CD4-positive, alpha-beta T cell treated with Interferon gamma for 1 hour (primary cell): ENCODE results near the gene CFAP97D2.
"Not testable (repeated sequence)": the region's sequence is repeated elsewhere in the genome, so short reads cannot be mapped to it uniquely, and the experiment has no call there.

ENCODE experiments used
- DNase-seq: peaks from one replicate; pipeline ENCODE4 v3.0.0-alpha.2; 2020

The CFAP97D2 gene

DNA sequence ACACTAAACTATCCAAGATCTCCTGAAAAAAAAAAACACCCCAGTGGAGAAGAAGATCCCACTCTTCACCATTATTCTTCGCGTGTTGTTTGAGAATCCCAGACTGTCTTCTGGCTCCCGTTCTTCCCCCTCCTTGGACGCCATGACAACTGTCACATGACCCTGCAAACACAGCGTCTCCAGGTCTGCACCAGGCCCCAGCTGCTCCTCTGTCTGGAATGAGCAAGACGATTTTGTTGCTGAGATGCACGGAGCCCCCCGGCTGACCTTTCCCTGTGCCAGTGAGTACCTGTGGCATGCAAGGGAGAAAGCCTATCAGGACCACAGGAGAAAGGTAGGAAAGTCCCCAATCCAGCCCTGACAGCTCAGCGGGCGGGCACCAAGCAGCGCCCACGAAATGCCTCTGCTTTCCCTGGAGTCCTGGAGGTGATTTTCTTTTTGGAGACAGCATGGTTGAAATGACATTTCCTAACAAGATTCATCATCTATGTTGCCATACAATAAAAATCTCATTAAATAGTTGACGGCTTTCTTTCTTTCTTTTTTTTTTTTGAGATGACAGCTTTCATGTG lies at the start of gene CFAP97D2:
CFAP97D2 (plus strand) TSS at position 171 of the 572 bp plus-strand sequence; CDS start at position 245, 74 bp downstream.
- DNase-seq: no peak

DNA sequence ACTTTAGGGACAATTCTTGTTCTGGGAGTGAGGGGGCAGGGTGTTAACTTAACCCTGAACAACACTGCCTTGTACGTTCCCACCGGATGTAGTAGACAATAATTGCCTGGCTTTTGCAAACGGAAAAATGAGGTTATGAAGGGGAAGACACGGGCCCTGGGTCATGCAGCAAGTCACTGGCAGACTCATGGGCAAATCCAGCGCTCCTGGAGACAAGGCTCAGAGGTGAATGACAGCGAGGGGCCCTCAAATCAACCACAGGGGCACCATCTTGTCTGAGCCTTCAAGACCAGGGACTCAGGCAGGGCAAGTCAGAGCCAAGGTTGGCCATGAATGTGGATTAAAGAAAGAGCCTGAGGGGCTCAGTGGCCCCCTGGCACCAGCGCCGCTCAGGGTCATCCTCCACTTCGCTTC lies 49.4 kb upstream of the CFAP97D2 start:
- DNase-seq: no peak

DNA sequence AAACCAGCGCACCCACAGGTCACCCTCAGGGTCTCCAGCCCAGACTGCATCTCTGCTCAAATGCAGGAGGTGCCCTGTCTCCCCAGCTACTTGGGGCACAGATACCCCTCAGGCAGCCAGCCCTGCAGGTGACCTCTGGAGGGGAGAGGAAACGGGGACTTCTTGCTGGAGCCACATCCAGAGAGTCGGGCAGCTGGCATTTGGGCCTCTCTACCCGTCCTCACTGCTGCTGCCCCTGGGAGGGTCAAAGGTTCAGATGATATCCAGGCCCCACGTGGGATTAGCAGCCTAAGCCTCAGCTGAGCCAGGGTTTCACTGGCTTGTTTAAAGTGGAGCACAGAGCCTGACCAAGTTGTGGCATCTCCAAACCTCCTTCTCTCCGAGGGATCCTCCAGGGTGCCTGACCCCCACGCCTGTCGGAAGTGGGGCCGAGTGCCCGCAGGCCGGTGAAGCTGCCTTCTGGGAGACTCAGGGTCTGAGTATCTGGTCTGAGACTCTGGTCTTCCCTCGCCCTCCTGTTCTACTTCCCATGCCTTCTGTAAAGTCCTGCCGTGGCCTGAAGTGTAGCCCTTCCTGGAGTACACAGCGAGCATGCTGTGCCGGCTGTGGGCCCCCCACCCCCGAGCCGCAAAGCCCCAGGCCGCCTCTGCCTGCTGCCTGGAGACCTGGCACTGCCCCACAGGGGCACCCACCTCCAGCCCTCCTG lies 48.8 kb upstream of the CFAP97D2 start:
- DNase-seq: no peak

DNA sequence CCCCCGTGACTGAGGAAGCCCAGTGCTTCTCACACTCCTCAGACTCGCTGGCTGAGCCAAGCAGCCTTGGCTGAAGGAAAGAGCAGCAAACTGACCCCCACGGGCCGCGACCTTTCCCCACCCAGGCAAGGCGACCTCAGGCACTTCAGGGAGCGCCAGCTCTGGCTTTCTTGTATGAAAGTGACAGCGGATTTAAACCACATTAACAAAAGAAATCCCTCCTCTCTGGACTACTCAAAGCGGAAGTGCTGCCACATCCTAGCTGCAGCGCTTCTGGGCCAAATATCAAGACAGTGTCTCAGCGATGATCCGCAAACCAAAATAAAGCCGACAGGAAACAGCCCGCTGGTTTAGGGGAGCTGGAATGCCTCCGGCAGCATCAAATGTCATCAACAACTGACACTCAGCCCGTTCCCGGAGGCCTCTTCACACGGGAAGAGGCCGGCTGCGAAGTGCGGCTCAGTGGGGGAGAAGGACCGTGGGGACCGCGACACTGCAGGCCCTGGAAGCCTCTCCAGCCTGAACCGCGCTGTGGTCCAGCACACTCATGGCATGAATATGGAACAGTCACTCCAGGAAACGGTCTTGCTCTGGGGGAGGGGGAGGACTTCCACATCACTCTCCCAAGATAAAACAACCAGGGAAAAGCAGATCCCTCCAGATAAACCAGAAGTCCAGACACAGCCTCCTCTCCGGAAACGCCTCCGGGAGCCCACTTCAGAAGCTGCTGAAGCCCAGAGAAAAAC lies 48.0 kb upstream of the CFAP97D2 start:
- peak; percentile 54 for DNase-seq

DNA sequence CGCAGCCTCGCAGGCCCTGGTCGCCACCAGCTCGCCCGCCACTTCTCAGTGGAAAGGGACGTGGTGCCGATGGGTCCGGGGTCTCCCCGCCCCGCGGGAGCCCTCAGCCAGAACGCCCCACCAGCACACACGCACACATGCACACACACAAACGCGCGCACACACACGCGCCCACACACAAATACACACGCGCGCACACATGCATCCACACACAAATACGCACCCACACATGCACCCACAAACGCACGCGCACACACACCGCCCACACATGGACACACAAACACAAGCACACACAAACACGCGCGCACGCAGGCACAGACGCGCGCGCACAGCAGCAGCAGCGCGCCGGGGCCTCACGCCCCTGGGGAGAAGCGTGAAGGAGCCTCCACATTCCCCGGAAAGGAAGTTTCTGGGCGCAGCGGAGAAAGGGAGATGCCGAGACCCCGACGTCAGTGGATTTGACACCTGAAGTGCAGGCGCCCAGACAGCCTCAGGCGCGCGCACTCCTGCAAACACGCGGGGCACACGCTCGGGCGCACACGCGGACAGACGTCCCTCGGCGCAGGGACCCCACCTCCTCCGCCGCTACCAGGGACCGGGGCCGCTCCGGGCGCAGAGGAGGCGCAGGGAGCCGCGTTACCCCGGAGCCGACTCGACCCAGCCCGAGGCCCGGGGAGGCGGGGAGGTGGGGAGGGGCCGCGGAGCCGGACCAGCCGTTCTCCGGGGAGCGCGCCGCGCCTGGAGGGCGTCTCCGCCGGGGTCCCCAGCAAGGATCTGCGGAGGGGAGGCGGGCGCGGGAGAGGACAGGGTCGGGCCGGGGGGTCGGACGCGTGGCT lies 47.3 kb upstream of the CFAP97D2 start:
- DNase-seq: peak; percentile 26

DNA sequence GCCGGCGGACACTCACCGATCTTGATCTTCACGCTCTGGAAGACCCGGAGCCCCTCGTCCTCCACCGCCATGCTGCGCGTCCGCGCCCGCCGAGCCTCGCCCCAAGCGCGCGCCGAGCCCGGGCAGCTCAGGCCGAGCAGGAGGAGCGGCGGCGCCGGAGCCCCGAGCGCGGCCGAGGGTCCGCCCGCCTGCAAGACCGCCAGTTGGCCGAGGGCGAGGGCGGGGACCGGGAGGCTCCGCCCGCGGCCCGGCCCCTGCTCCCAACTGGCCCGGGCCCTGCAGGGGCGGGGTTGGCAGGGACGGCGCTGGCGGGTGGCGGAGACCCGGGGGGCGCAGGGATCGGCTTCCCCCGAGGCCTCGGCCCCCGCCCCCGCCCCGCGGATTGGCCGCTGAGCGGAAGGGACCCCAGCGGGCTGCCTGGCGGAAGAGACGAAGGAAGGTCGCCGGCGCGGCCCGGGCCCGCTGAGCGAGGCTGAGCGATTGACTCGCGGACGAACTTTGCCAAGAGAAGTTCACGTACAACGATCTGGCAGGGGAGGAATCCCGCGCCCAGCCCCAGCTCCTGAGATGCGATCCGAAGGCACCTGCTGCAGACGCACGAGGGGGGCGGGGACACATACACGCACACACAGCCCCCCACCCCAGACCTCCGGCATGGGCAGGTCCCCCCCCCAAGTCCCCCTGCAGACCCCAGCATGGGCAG lies 46.5 kb upstream of the CFAP97D2 start, which contains the start of gene RASA3:
RASA3 (minus strand) TSS at position 205 of the 703 bp plus-strand sequence; CDS start at position 71, 134 bp downstream.
- peak; percentile 67 for DNase-seq

DNA sequence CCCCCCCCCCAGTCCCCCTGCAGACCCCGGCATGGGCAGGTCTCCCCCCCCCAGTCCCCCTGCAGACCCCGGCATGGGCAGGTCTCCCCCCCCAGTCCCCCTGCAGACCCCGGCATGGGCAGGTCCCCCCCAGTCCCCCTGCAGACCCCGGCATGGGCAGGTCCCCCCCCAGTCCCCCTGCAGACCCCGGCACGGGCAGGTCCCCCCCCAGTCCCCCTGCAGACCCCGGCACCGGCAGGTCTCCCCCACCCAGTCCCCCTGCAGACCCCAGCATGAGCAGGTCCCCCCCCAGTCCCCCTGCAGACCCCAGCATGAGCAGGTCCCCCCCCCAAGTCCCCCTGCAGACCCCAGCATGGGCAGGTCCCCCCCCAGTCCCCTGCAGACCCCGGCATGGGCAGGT lies 45.9 kb upstream of the CFAP97D2 start:
- DNase-seq: not testable (repeated sequence)

DNA sequence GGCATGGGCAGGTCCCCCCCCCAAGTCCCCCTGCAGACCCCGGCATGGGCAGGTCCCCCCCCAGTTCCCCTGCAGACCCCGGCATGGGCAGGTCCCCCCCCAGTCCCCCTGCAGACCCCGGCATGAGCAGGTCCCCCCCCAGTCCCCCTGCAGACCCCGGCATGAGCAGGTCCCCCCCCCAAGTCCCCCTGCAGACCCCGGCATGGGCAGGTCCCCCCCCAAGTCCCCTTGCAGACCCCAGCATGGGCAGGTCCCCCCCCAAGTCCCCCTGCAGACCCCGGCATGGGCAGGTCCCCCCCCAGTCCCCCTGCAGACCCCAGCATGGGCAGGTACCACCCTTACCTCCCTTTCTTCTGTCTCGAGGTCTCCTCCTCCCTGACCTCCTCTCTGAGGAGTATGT lies 45.5 kb upstream of the CFAP97D2 start:
- DNase-seq: not testable (repeated sequence)

DNA sequence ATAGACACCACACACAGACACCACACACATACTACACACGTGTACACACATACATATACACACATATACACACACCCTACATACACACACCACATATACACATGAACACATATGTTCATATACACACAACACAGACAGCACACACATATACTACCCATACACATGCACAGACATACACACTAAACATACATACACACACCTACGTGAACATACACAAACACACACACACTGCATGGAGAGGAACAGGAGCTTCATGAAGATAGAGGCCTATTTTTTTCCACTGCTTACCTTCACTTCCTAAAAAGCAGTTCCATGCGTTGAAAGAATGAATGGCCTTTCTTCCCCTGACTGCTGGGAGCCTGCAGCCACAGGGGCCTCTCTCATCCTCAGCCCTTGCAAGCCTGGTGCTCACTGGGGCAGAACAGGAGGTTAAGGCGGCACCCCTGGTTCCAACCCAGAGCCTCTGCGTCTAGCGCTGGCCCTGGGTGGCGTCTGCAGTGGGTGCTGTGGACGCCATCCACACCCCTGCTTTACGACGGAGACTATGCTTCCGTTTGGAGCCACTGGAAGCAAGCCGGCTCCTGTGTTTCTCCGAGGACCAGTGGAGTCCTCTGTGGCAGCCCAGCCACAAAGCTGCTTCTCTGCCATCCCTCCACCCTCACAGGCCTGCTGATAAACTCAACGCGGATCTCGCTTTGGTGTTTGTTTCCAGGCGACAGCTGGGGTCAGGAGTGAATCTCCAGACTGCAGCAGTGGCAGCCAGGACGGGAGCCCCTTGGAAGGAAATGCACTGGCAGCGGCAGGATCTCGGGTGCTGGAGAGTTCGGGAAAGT lies 44.7 kb upstream of the CFAP97D2 start:
- peak; percentile 53 for DNase-seq

DNA sequence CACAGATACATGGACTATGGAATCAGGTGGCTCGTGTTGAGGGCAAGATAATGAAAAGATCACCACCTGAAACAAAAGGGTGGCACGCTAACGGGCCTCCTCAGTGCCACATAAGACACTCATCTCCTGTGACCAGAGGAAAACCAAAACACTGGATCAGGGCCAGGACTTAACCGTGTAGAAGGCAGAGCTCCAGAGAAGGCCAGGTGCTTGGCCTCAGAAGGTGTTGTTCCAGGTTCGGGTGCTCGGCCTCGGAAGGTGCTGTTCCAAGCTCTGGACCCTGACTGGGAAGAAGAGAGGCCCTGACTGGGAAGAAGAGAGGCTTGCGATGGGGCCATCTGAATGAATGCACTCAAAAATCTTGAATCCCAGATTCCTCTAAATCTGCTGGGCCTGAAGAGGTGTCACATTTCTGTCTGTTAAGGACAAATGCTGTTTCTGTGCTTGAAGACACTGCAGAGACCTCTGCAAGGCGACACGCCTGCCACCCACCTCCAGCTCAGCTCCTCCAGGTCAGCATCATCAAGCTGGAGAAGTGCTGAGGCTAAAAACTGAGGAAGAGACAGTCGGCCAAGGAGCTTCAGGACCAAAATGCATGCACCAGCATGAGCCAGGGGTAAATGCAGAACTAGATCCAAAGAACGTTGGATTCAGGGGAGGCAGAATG lies 44.0 kb upstream of the CFAP97D2 start:
- DNase-seq: no peak

DNA sequence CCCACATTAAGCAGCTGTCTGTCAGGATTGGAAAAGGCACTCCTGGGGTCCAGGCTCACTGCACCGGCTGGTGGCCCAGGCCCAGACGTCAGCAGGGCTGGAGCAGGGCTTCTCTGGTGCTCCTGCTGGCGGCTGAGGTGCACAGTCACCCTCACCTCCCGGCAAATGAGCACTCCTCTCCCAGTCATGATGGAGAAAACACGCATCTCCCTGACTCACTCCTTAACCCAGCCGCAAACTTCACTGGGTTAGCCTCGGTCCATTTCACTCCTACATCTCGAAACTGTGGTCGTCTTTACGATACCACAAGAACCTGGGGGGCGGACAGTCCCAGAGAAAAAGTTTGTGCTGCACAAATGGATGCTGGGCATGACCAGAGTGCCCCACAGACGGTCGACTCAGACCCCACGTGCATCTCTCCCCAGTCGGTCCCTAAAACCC lies 43.3 kb upstream of the CFAP97D2 start:
- DNase-seq: no peak

DNA sequence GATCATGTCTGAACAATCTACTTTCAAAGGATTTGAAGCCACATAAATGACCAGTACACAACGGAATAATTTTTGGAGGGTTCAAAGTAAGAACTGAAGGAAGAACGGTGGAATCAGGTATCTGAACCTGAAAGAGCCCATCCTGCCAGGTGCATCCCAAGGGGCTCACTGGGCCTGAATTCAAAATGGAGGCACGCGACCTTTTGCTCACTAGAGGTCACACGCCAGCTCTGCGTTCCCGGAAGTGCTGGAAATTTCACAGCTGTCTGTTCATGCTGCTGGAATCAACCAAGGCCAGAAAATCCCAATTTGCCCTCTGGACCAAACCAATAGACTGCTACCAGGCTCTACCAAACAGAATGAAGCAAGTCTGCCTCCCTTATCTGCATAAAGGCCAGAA lies 42.5 kb upstream of the CFAP97D2 start:
- DNase-seq: no peak

DNA sequence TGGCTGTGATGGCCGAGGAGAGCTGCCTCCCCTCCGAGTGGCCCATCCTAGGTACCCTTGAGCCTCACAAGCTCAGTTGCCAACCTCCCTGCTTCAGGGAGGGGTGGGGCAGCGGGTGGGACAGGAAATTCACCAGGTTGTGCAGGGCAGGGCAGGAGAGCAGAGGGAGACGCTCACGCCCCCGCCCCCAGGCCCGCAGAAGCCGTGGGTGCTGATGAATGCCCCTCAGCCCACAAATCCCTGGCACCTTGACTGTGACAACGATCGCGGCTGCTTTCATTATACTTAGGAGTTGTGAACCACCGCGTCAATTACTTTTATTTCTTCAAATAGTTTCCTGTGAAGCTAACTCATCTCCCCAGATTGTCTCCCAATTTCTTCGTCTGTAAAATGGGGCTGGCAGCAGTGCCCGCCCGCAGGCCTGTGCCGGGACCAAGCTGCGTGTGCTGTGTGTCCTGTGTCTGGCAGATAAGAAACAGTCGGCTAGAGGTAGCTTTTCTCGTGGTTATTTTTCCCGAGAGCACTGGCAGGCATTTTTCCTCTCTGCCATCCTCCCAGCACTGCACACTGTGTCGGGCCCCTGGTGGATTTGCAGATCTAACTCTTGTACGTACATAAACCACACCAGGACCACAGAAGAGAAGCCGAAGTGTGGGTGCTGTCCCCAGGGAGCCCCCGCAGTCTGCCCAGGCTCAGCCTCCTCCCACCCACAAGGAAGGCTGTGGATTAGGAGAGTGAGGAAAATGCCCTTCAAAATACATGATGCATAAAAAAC lies 38.7 kb upstream of the CFAP97D2 start:
- peak; percentile 40 for DNase-seq

DNA sequence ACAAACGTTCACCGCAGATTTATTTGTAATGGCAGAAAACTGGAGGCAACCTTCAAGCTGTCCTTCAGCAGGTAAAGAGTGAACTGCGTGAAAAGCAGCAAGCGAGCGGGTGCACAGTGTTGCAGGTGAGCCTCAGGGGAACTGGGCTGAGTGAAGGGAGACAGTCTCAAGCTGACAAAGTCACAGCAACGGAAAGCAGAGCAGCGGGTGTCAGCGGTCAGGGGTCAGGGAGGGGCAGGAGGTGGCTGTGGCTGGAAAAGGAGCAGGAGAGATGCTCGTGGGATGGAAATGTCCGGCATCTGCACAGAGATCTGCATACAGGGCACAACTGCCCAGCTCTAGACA lies 38.2 kb upstream of the CFAP97D2 start:
- peak; percentile 48 for DNase-seq

DNA sequence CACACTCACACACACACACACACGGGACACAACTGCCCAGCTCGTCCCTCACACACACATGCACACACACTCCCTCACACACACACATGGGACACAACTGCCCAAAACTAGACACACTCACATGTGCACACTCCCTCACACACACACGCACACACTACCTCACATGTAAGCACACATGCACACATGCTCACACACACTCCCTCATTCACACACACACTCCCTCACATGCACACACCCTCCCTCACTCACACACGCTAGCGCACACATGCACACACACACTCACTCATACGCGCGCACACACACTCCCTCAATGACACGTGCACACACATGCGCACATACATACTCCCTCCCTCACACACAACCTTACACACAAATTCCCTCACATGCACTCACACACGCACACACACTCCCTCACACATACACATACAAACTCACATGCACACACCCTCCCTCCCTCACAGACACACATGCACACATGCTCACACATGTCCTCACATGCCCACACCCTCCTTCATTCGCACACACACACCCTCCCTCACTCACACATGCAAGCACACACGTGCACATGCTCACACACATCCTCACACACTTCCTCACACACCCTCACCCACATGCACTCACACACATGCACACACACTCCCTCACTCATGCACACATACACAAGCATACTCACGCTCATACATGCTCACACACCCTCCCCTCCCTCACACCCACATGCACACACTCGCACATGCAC lies 37.6 kb upstream of the CFAP97D2 start:
- no peak for DNase-seq

DNA sequence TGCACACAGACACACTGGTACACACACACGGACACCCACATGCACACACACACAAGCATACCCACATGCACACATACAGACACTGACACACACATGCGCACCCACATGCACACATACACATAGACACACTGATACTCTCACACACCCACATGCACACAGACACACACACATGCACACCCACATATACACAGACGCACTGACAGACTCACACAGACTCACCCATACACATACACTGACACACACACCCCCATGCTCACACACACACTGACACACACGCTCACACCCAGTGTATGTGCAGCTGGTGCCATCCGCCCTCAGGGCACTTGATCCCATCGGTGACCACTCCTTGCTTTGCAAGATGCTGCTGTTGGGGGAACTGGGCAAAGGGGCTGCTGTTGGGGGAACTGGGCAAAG lies 36.9 kb upstream of the CFAP97D2 start:
- no peak for DNase-seq

DNA sequence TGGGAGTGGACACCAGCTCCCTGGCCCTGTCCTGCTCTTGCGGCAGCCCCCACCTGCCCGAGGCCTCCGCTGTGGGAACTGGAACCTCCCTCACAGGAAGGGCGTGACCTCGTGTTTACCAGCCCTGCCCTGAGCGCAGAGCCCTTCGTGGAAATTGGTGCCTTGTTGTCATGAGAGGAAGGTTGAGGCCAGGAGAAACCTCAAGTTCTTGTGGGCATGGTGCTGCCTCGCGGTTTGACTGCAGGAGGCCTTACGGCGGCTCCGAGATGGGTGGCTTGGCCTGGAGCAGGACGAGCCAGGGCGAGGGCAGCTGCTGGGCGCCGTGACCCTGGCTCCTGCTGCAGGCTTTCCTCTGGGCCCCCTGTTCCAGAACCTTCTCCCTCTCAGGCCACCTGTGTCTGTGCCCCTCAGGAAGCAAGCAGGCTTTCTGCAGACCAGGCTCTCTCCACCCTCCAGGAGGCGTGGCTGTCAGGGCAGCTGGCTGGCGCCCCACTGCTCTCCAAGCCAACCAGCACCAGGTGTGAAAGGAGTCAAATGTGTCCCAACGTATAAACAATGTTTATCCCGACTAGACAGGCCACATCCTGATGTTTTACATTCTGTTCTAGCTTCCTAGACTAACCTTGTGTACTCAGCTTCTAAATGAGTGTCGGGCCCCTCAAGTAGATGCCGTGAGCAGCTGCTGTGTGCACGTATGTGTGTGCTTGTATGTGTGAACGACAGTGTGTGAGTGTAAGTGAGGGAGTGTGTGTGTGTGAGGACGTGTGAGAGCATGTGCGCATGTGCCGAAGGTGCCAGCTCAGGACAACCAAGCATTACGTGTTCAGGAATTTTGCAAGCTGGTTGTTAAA lies 36.2 kb upstream of the CFAP97D2 start:
- DNase-seq: peak; percentile 84
